Measurements from ENCODE around the gene FAM50B. TPM values are rescaled to one million over a fixed set of nuclear protein-coding genes. Genes with fewer than 3 reads are reported as not detected.

FAM50B gene
- total and polyA plus RNA-seq, 2 experiments from 2014 or later, result 4.4 to 4.8 TPM

GRCh38 chr6:3871939-3872338 is 22.8 kb downstream of the FAM50B start:
- no peaks in the 10 kb centered on the region for H4K20me1 ChIP-seq (replicated peaks; ENCODE audit: insufficient read depth)
- Mint-ChIP-seq H3K9me3 (no peaks in the 10 kb centered on the region), H3K36me3 (ENCODE audit: low read depth) (no peaks in the 10 kb centered on the region), H3K27me3 (ENCODE audit: insufficient read depth, low read depth, poor library complexity) (no peaks in the 10 kb centered on the region), H3K27ac (no peak overlapping the region), H3K4me1 (peaks cover 4% of the 10 kb centered on the region), H3K4me3 (no peak overlapping the region)
- no peak overlapping the region for H3K27ac ChIP-seq (ENCODE audit: low read depth)
- H2AFZ ChIP-seq, result peak overlapping the region; percentile 10; the same call in 1 of the 2 replicates
- no peak for DNase-seq (ENCODE audit: low spot score)
- H3K9me2 ChIP-seq (ENCODE audit: insufficient read depth), result 0 out of 2 replicates have a peak, but pooled peaks cover 4% of the 10 kb centered on the region
- H3K79me2 ChIP-seq (replicated peaks; ENCODE audit: insufficient read depth), result no peaks in the 10 kb centered on the region
- no peak overlapping the region for H3K4me3 ChIP-seq
- no peak overlapping the region for H3K4me2 ChIP-seq
- no peak for ATAC-seq
- H3K4me1 ChIP-seq (ENCODE audit: insufficient read depth), result no peaks in the 10 kb centered on the region
- no peaks in the 10 kb centered on the region for H3K27me3 ChIP-seq (ENCODE audit: insufficient read depth)
- TF ChIP-seq CTCF (conservative IDR thresholded peaks at IDR 0.05; ENCODE audit: low read depth in 2 of 2) (no peak), ZNF462 (CRISPR knock-in tag; IDR thresholded peaks at IDR 0.05) (no peak), EZH2 (IDR thresholded peaks at IDR 0.05; ENCODE audit: low read depth, unreplicated experiment) (no peak)
- no peaks in the 10 kb centered on the region for H3F3A ChIP-seq (replicated peaks; ENCODE audit: low read depth)
- H3K36me3 ChIP-seq (ENCODE audit: insufficient read depth), result no peaks in the 10 kb centered on the region

- no peaks in the 10 kb centered on the region for H3F3A ChIP-seq (replicated peaks; ENCODE audit: low read depth)
- H3K27ac Mint-ChIP-seq, result no peak overlapping the region
- no peaks in the 10 kb centered on the region for H3K9me3 Mint-ChIP-seq
- TF ChIP-seq CREB1 (CRISPR knock-in tag; IDR thresholded peaks at IDR 0.05; ENCODE audit: low read depth) (no peak), ZNF114 (CRISPR knock-in tag; IDR thresholded peaks at IDR 0.05) (no peak)
These were observed 23.2 kb downstream of the FAM50B start for GRCh38 chr6:3872370-3872854.

More at GRCh38 chr6:3872370-3872854, 23.2 kb downstream of the FAM50B start:
- DNase-seq (ENCODE audit: low spot score) (no peak), ATAC-seq (no peak)
- Mint-ChIP-seq H3K4me1 (peaks cover 4% of the 10 kb centered on the region), H3K4me3 (no peak overlapping the region), H3K36me3 (ENCODE audit: low read depth) (no peaks in the 10 kb centered on the region), H3K27me3 (ENCODE audit: insufficient read depth, low read depth, poor library complexity) (no peaks in the 10 kb centered on the region)
- Histone ChIP-seq H3K27me3 (ENCODE audit: insufficient read depth) (no peaks in the 10 kb centered on the region), H3K9me2 (ENCODE audit: insufficient read depth) (0 out of 2 replicates have a peak, but pooled peaks cover 4% of the 10 kb centered on the region), H3K4me1 (ENCODE audit: insufficient read depth) (no peaks in the 10 kb centered on the region), H3K27ac (ENCODE audit: low read depth) (no peak overlapping the region), H2AFZ (0 out of 2 replicates have a peak overlapping the region, but pooled peaks have one; percentile 10), H3K4me2 (no peak overlapping the region), H3K79me2 (replicated peaks; ENCODE audit: insufficient read depth) (no peaks in the 10 kb centered on the region), H4K20me1 (replicated peaks; ENCODE audit: insufficient read depth) (no peaks in the 10 kb centered on the region), H3K36me3 (ENCODE audit: insufficient read depth) (no peaks in the 10 kb centered on the region), H3K4me3 (no peak overlapping the region)

Data from GM23338 (cell line).